ENCODE data around the gene SCAMP2.

Gene SCAMP2

DNA sequence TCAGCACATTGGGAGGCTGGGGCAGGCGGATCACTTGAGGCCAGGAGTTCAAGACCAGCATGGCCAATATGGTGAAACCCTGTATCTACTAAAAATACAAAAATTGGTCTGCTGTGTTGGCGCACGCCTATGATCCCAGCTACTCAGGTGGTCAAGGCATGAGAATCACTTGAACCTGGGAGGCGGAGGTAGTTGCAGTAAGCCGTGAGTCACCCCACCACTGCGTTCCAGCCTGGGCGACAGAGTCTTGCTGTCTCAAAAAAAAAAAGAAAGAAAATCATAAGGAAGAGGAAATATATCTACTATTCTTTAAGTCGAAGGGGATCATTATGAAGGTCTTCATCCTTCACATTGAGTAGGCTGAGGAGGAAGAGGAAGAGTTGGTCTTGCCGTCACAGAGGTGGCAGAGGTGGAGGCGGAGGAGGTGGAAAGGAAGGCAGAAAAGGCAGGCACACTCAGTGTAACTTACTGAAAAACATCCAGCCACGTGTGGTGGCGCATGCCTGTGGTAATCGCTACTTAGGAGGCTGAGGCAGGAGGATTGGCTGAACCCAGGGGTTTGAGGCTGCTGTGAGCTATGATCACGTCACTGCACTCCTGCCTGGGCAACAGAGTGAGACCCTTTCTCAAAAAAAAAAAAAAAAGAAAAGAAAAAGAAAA lies 77.1 kb downstream of the SCAMP2 start:
- H3K4me3 ChIP-seq (ENCODE audit: low read depth, low read length), result no peak overlapping the region
- DNase-seq (ENCODE audit: low read depth), result no peak
- no peak for TF ChIP-seq CTCF (conservative IDR thresholded peaks at IDR 0.05; ENCODE audit: low read depth, low read length)

- no peak for TF ChIP-seq CTCF (conservative IDR thresholded peaks at IDR 0.05; ENCODE audit: low read depth, low read length)
- DNase-seq (ENCODE audit: low read depth), result no peak
- H3K4me3 ChIP-seq (ENCODE audit: low read depth, low read length), result no peak overlapping the region
Observed at GRCh38 chr15:74794970-74795349, 78.2 kb downstream of the SCAMP2 start.

DNA sequence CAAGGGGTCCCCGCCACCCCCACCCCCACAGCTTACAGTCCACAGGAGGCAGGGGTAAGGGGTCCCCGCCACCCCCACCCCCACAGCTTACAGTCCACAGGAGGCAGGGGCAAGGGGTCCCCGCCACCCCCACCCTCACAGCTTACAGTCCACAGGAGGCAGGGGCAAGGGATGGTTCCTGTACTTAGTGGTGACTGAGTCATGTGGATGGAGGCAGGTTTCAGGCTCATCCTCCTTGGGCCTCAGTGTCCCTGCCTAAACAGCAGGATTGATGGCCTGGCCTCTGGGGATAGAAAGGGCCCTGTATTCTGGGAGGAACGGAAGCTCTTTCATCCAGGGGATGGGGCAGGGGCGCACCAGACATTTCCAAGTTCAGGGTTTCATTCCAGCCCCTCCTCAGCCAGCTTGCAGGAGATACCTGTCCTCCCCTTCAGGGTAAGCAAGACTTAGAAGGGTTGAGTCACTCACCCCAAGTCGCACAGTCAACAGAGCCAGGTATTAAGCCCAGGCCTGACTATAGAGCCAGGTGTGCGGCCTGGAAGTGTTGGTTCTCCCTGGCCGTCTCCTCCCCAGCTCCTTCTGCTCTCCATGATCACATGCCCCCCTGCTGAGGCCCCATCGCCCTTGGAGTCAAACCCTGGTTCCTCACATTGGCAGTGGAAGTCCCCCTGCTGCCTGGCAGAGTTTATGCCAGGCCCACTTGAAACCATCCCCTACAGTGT lies 78.8 kb downstream of the SCAMP2 start:
- no peak for DNase-seq (ENCODE audit: low read depth)
- H3K4me3 ChIP-seq (ENCODE audit: low read depth, low read length), result no peak overlapping the region
- TF ChIP-seq CTCF (conservative IDR thresholded peaks at IDR 0.05; ENCODE audit: low read depth, low read length), result no peak
